HG02678 (cell line): ENCODE measurements around the gene HMG20A.
"Not testable (repeated sequence)": the region's sequence is repeated elsewhere in the genome, so short reads cannot be mapped to it uniquely, and the experiment has no call there.

ENCODE experiments used
- ATAC-seq: cut with Tn5 transposase; IDR thresholded peaks from one replicate; pipeline ENCODE4 v1.9.1; 2021; ENCODE audit warnings: mild to moderate bottlenecking, moderate library complexity; ENCODE audit not compliant: unreplicated experiment

The HMG20A gene

GRCh38 chr15:77406173-77406759 lies 14.4 kb upstream of the HMG20A start:
- not testable (repeated sequence) for ATAC-seq

GRCh38 chr15:77406846-77407245 lies 13.8 kb upstream of the HMG20A start:
- ATAC-seq = no peak

DNA sequence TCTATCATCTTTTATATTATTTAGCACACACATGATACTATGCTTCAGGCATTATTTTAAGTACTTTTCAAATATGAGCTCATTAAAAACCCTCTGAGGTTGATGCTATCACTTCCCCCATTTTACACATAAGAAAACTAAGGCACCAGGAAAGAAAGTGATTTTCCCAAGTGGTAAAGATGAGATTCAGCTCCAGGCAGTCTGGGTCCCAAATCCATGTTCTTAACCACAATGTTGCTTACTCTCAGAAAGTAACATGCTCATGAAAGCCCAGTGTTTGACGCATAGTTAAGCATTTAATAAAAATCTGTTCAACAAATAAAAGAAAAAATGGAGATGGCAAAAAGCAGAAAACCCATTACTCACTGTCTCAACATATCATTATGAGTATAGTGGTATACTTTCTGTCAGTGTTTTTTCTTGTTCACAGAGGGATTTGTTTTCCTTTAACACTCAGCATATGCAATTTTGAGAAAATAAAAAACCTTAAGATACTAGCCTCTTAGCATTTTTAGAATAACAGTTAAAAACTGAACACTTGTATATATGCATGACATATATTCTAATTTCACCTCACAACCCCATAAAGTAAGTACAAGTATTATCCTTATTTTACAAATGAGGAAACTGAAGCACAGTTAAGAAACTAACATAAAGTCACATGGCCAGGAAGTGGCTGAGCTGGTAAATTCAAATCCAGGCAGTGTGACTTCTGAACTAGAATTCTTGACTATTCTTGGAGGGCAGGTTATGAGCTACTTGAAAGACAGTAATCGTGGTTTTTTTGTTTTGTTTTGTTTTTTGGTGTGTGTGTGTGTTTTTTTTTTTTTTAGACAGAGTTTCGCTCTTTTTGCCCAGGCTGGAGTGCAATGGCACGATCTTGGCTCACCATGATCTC lies 11.2 kb upstream of the HMG20A start:
- ATAC-seq = peak; percentile 75

DNA sequence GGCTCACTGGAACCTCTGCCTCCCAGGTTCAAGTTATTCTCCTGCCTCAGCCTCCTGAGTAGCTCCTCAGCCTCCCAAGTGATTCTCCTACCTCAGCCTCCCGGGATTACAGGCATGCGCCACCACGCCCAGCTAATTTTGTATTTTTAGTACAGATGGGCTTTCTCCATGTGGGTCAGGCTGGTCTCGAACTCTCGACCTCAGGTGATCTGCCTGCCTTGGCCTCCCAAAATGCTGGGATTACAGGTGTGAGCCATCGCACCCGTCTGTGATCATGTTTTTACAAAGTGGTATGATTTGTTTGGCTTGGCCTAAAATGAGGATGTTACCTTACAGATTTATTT lies 10.6 kb upstream of the HMG20A start:
- ATAC-seq = not testable (repeated sequence)

GRCh38 chr15:77410701-77411618 lies 9.7 kb upstream of the HMG20A start:
- ATAC-seq = peak; percentile 61

GRCh38 chr15:77411619-77411976 lies 9.1 kb upstream of the HMG20A start:
- ATAC-seq = no peak

GRCh38 chr15:77412972-77413698 lies 7.6 kb upstream of the HMG20A start:
- ATAC-seq = no peak

DNA sequence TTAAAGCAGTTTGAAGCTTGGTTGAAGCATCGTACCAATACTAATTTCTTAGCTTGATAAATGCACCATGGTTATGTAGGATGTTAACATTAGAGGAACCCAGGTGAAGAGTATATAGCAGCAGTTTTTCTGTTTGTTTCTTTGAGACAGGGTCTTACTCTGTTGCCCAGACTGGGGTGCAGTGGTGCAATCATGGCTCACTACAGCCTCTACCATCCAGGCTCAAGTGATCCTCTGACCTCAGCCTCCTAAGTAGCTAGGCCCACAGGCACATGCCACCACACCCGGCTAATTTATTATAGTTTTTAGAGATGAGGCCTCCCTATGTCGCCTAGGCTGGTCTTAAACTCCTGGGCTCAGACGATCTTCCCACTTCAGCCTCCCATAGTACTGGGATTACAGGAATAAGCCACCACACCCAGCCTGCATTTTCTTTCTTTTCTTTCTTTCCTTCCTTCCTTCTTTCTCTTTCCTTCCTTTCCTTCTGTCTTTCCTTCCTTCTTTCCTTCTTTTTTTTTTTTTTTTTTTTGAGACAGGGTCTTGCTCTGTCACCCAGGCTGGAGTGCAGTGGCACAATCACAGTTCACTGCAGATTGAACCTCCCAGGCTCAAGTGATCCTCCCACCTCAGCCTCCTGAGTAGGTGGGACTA lies 6.9 kb upstream of the HMG20A start:
- no peak for ATAC-seq

GRCh38 chr15:77414789-77415442 lies 5.8 kb upstream of the HMG20A start:
- ATAC-seq = no peak

GRCh38 chr15:77415450-77416147 lies 5.1 kb upstream of the HMG20A start:
- ATAC-seq = no peak

DNA sequence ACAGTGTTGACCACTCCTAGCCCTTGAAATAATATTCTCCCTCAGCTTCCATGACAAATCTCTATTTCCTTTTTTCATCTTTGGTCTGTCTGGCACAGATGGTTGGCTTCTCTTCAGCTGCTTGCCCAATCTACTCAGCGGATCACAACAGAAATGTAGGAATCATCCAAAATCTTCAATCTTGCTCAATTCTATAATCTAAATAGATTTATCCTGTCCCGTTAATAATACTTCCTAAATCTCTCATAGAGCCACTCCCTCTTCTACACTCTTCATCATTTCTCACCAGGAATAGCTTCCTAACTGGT lies 4.6 kb upstream of the HMG20A start:
- ATAC-seq = no peak

DNA sequence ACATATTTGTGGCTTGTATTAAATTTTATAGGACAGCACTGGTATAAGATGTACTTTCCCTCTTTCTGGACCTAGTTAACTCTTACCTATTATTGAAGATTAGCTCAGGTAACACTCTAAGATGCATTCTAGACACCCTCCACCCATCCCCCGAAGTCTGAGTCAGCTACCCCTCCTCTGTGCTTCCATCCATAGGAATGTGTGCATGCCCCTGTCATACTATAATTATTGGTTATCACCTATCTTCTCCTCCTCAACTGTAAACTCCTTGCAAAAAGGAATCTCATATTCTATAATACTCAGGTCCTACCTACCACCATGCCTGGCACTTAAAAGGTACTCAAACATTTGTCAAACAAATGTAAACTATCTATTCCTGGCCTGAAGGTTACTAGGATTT lies 3.7 kb upstream of the HMG20A start:
- ATAC-seq = no peak

- no peak for ATAC-seq
These were observed 3.1 kb upstream of the HMG20A start for GRCh38 chr15:77417602-77418001.

GRCh38 chr15:77418391-77418965 lies 2.2 kb upstream of the HMG20A start:
- ATAC-seq = no peak

- peak; percentile 31 for ATAC-seq
These were observed 1.5 kb upstream of the HMG20A start for GRCh38 chr15:77418966-77419835.

DNA sequence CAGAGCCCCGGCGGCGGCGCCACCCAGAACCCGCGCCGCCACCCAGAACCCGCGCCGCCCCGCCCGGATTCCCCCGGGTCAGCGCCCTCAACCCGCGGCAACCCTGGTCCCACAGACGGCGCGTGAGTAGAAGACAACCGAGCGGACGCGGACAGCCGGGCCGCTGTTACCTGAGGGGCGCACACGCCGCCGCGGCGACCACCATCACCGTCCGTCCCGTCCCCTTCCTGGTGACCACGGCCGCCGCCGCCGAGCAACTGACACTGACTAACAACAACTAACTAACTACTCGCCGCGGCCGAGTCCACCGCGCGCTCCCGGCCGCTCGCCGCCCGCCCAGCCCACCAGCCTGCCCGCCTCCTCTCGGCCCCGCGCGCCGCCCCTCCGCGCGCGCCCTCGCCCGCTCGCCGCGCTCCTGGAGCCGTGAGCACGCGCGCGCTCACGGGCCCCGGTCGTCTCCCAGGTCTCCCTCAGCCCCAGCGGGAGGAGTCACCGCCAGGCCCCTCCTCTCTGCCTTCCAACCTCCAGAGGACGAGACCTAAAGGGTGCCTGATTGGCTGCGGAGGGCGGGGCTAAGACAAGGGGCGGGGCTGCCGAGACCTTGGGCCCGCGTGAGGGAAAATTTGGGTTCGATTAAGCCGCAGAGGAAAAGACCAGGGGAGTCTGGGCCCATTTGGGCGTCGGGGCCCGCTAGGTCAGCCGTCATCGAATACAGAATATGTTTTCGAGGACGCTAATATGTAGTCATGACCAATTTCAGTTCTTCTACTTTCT lies 665 bp upstream of the HMG20A start, which contains the start of gene PEAK1:
TSS of gene PEAK1 (minus strand) at position 269 of the 774 bp plus-strand sequence. CDS start 238,178 bp downstream, outside the sequence.
- peak; percentile 93 for ATAC-seq

- no peak for ATAC-seq
These were observed 647 bp downstream of the HMG20A start for GRCh38 chr15:77421370-77421700.
